ENCODE measurements around the gene SETD7.
A peak's percentile ranks its signal among the peaks of the same experiment; 100 is the strongest.
"Not testable (repeated sequence)": the region's sequence is repeated elsewhere in the genome, so short reads cannot be mapped to it uniquely, and the experiment has no call there.

Gene SETD7

DNA sequence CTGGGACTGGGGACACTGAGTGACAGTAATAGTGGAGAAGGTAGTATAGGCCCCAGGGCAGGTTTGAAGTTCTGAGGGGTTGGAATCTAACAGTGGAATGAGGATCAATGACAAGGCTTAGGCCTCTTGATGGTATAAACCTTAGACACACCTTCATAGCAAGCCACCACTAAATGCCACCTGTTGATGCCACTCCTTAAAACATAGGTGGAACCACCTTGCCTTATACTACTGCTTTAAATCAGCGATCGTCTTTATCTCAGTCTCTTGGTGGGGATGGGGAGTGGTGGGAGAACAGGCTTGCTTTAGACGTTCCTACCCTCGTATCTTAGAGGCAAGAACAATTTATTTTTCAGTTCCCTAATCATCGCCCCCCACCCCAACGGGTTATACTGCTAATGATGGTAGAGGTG lies 100.9 kb downstream of the SETD7 start:
- no peak for FAIRE-seq
- TF ChIP-seq TAF1 (IDR thresholded peaks at IDR 0.05; ENCODE audit: borderline replicate concordance, low read depth, low read length) (no peak), POLR2A (IDR thresholded peaks at IDR 0.05; ENCODE audit: low read depth, low read length) (no peak), POLR2AphosphoS5 (IDR thresholded peaks at IDR 0.05; ENCODE audit: low read depth, low read length) (no peak)
- DNase-seq (ENCODE audit: insufficient read length): no peak

DNA sequence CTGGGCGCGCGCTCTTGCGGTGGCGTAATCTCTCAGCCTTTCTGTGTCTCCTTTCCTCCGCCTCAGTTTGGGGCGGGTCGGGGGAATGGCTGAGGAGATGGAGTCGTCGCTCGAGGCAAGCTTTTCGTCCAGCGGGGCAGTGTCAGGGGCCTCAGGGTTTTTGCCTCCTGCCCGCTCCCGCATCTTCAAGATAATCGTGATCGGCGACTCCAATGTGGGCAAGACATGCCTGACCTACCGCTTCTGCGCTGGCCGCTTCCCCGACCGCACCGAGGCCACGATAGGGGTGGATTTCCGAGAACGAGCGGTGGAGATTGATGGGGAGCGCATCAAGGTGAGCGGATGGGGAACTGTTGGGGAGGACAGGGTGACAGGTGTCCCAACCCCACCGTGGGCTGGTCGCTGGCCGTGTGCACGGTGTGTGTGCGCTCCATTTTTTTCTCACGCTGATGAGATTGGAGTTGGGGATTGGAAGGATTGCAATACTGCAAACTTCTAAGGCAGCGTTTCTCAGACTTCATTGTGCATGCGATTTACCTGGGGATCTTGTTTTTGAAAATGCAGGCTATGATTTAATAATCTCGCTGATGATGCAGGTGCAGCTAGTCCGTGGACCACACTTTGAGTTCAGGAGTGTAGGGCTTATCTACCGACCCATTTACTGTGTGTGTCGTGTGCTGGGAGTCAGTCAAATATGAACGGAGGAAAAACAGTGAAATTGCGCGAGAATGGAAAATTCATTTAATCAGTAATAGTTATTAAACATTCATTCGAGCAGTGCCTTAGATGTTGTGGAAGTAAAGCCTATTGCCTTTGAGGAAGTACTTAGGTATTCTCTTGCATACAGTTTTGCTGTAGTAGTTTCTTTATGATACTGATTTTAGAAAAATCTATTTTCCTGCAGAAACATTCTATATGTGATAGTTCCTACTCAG lies 101.6 kb downstream of the SETD7 start, which contains the start of gene RAB33B:
TSS of gene RAB33B (plus strand) at position 11 of the 935 bp plus-strand sequence. CDS start at position 86, 75 bp downstream.
- TF ChIP-seq TAF1 (IDR thresholded peaks at IDR 0.05; ENCODE audit: borderline replicate concordance, low read depth, low read length) (no peak), POLR2AphosphoS5 (IDR thresholded peaks at IDR 0.05; ENCODE audit: low read depth, low read length) (no peak), POLR2A (IDR thresholded peaks at IDR 0.05; ENCODE audit: low read depth, low read length) (no peak; the same call in 1 of the 2 replicates)
- DNase-seq (ENCODE audit: insufficient read length): no peak
- FAIRE-seq: no peak

GRCh38 chr4:139453371-139454110 lies 102.5 kb downstream of the SETD7 start:
- DNase-seq (ENCODE audit: insufficient read length): peak; percentile 81
- TF ChIP-seq POLR2A (IDR thresholded peaks at IDR 0.05; ENCODE audit: low read depth, low read length): peak; percentile 83
- peak; percentile 63; the same call in 1 of the 2 replicates for TF ChIP-seq TAF1 (IDR thresholded peaks at IDR 0.05; ENCODE audit: borderline replicate concordance, low read depth, low read length)
- peak; percentile 72 for TF ChIP-seq POLR2AphosphoS5 (IDR thresholded peaks at IDR 0.05; ENCODE audit: low read depth, low read length)
- peak; percentile 91 for FAIRE-seq

DNA sequence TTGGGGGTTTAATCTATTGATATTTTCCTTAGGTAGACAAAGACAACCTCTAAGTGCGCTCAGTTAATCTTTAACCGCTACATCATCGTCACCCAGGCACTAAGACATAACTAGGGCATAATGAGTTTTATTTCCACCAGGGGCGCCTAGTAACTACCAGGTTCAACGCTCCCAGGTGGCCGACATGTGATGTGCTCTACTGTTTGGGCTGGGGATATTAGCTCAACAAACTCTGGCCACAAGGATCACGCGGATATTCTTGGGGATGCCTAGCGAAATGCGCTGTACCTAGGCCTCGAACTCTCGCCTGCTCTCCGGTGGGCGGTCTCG lies 103.0 kb downstream of the SETD7 start:
- DNase-seq (ENCODE audit: insufficient read length): peak; percentile 29
- TF ChIP-seq POLR2AphosphoS5 (IDR thresholded peaks at IDR 0.05; ENCODE audit: low read depth, low read length) (no peak), POLR2A (IDR thresholded peaks at IDR 0.05; ENCODE audit: low read depth, low read length) (no peak), TAF1 (IDR thresholded peaks at IDR 0.05; ENCODE audit: borderline replicate concordance, low read depth, low read length) (no peak)
- no peak for FAIRE-seq

DNA sequence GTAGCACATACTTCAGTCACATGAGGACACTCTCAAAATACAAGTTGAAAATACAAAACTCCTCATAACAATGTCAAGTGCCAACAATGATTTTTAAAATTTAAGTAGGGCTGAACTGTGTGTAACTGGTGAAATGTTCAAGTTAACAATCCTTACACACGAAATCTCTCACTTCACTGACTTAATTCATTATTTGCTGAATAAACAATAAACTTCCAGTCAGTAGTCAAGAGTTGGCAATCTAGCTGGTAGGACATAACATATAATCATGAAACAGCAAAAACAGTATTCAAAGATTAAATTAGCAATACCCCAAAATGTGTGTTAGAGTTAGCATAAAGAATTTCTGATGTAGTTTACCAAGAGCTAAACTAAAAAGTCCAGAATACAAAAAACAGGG lies 104.0 kb downstream of the SETD7 start:
- no peak for FAIRE-seq
- TF ChIP-seq POLR2A (IDR thresholded peaks at IDR 0.05; ENCODE audit: low read depth, low read length) (no peak), TAF1 (IDR thresholded peaks at IDR 0.05; ENCODE audit: borderline replicate concordance, low read depth, low read length) (no peak), POLR2AphosphoS5 (IDR thresholded peaks at IDR 0.05; ENCODE audit: low read depth, low read length) (no peak)
- no peak for DNase-seq (ENCODE audit: insufficient read length)

DNA sequence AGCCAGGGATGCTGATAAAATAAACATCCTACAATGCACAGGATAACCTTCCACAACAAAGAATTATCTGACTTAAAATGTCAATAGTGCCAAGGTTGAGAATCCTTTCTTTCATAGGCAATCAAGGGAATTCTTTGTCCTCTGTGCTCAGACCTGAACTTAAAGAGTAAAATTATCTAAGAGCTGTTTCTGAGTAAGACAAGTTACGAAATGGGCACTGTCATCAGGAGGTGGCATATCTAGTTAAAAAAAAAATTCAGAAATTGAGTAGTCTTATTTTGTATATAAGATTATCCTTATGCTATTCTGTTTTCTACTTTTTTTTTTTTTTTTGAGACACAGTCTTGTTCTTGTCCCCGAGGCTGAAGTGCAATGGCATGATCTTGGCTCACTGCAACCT lies 105.4 kb downstream of the SETD7 start:
- no peak for FAIRE-seq
- no peak for TF ChIP-seq POLR2AphosphoS5 (IDR thresholded peaks at IDR 0.05; ENCODE audit: low read depth, low read length)
- TF ChIP-seq TAF1 (IDR thresholded peaks at IDR 0.05; ENCODE audit: borderline replicate concordance, low read depth, low read length): no peak
- TF ChIP-seq POLR2A (IDR thresholded peaks at IDR 0.05; ENCODE audit: low read depth, low read length): no peak
- no peak for DNase-seq (ENCODE audit: insufficient read length)

DNA sequence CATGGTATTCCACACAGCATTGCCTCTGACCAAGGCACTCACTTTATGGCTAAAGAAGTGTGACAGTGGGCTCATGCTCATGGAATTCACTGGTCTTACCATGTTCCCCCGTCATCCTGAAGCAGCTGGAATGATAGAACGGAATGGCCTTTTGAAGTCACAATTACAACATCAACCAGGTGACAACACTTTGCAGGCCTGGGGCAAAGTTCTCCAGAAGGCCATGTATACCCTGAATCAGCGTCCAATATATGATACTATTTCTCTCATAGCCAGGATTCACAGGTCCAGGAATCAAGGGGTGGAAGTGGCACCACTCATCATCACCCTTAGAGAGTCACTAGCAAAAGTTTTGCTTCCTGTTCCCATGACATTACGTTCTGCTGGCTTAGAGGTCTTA lies 108.9 kb downstream of the SETD7 start:
- not testable (repeated sequence) for DNase-seq (ENCODE audit: insufficient read length); FAIRE-seq
